VCaP (cell line): Measurements from ENCODE around the gene PAPPA2.
"Not testable (repeated sequence)": the region's sequence is repeated elsewhere in the genome, so short reads cannot be mapped to it uniquely, and the experiment has no call there.

Experiments used
- H3K27ac ChIP-seq: fragments of 450-650 bp; 2 replicates; pipeline ENCODE4 v1.5.1; 2017
- CTCF ChIP-seq: fragments of 450-650 bp; conservative IDR thresholded peaks from 2 replicates; pipeline ENCODE4 v1.5.1; 2017; ENCODE audit warnings: mild to moderate bottlenecking, moderate library complexity

PAPPA2 gene

GRCh38 chr1:176556288-176556687 lies 93.3 kb downstream of the PAPPA2 start:
- H3K27ac ChIP-seq, result no peak overlapping the region
- TF ChIP-seq CTCF, result no peak

GRCh38 chr1:176557543-176558258 lies 94.7 kb downstream of the PAPPA2 start:
- H3K27ac ChIP-seq, result no peak overlapping the region
- no peak for TF ChIP-seq CTCF

- no peak overlapping the region for H3K27ac ChIP-seq
- TF ChIP-seq CTCF, result no peak
These were observed 95.6 kb downstream of the PAPPA2 start for GRCh38 chr1:176558561-176558960.

GRCh38 chr1:176559474-176559873 lies 96.5 kb downstream of the PAPPA2 start:
- H3K27ac ChIP-seq, result no peak overlapping the region

GRCh38 chr1:176559878-176560277 lies 96.9 kb downstream of the PAPPA2 start:
- H3K27ac ChIP-seq, result no peak overlapping the region
- TF ChIP-seq CTCF, result peak; percentile 93

More at GRCh38 chr1:176559474-176559873, 96.5 kb downstream of the PAPPA2 start:
- no peak for TF ChIP-seq CTCF

- no peak for TF ChIP-seq CTCF
- H3K27ac ChIP-seq, result no peak overlapping the region
These were observed 97.7 kb downstream of the PAPPA2 start for GRCh38 chr1:176560681-176561080.

GRCh38 chr1:176561761-176562160 lies 98.8 kb downstream of the PAPPA2 start:
- H3K27ac ChIP-seq, result not testable (repeated sequence)
